ELR (cell line): Measurements from ENCODE around the gene KXD1.

Experiments used
- DNase-seq: peaks from one replicate; pipeline ENCODE4 v3.0.0-alpha.2; 2015; ENCODE audit warnings: low read depth

Gene KXD1

GRCh38 chr19:18601875-18602274 lies 44.2 kb downstream of the KXD1 start:
- no peak for DNase-seq

DNA sequence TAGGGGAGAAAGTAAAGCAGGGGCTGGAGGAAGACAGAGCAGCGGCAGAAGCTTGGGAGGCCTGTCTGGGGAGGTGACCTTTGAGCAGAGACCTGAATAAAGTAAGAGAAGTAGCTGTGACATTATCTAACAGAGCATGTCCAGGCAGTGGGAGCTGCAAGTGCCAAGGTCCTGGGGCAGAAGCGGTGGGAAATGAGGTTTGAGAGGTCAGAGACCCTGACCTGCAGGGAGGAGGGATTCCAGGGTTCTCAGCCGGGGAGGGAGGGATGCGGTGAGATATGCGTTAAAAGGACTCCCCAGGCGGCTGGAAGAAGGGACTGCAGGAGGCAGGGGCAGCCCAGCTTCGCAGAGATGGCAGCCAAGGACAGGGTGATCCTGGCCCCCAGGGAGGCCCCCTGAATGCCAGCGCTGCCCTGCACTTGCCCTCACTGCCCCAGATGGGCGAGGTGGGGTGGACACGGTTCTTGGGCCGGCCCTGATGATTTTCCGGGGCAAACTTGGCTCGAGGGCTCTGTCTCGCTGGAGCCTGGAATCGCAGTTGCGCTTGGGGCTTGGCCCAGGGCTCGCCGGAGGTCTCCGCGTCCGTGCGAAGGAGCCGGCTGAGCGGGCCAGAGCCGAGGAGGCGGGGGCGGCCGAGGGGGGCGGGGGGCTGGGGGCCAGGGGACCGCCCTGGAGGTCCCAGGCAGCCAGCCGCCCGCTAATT lies 45.7 kb downstream of the KXD1 start:
- peak; percentile 38 for DNase-seq

GRCh38 chr19:18603958-18604819 lies 46.5 kb downstream of the KXD1 start:
- DNase-seq, result no peak

DNA sequence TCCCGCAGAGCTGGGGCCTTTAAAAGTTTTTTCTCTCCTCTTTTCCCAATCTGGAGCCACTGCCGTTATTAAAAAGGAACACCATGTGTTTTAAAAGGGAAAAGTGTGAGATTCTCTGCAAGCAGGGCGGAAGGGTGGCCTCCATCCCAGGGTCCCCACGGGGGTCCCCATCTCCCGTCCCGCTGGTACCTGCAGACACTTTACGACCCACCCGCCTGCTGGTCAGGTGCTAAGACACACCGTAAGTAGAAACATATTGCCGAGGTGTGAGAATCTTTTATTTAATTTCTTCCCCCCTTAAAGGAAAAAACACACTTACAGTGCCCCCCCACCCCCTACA lies 47.1 kb downstream of the KXD1 start:
- DNase-seq, result no peak

DNA sequence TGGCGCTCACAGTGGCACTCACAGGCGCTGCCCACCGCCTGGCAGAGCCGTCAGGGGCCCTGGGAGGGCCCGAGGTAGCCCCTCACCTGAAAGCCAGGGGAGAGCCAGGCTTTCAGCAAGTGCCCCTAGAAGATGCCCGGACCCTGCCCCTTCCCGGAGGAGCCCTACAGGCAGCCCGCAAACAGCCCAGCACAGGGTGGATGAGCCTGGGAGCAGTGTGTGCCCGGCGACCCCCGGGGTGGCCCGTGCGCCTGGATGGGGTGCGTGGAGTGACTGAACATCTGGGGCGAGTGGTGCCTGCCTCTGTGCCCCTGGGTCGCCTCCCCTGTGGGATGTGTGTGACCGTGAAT lies 47.5 kb downstream of the KXD1 start:
- DNase-seq, result no peak

DNA sequence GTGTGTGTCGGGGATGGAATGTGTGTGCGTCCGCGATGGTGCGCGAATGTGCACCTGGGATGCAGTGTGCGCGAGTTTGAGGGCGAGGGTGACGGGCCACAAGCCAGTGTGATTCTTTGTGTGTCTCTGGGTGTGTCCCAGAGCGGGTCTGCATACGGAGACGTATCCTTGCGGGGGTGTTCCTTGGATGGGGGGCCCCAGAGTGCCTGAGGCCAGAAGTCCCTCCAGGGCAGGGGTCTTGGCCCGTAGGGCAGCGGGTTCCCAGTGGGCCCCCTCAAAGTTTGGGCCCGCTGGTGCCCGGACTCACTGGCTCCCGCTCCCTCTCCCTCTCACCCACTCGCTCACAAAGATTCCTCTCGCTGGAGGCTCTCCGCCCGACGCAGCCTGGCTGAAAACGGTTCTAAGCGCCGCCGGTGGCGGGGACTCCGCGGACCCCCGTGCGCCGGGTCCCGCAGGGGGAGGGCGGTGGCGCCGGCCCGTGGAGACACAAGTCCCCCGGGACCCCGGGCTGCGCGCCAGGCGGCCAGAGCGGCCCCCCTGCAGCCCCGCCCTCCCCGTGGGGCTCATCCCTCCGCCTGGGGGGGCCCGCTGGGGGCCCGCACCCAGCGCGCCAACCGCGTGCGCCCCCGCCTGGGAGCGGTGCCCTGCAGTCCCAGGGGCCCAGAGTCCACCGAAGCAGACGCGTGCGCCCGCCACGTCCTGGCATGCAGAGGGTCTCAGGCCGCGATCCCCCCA lies 48.0 kb downstream of the KXD1 start:
- DNase-seq, result no peak

- no peak for DNase-seq
Observed at GRCh38 chr19:18606281-18607225, 48.9 kb downstream of the KXD1 start, which contains the start of gene CRLF1. Gene CRLF1, minus strand, starts transcription at chr19:18606799. Its CDS starts 143 bp downstream, at chr19:18606656.

DNA sequence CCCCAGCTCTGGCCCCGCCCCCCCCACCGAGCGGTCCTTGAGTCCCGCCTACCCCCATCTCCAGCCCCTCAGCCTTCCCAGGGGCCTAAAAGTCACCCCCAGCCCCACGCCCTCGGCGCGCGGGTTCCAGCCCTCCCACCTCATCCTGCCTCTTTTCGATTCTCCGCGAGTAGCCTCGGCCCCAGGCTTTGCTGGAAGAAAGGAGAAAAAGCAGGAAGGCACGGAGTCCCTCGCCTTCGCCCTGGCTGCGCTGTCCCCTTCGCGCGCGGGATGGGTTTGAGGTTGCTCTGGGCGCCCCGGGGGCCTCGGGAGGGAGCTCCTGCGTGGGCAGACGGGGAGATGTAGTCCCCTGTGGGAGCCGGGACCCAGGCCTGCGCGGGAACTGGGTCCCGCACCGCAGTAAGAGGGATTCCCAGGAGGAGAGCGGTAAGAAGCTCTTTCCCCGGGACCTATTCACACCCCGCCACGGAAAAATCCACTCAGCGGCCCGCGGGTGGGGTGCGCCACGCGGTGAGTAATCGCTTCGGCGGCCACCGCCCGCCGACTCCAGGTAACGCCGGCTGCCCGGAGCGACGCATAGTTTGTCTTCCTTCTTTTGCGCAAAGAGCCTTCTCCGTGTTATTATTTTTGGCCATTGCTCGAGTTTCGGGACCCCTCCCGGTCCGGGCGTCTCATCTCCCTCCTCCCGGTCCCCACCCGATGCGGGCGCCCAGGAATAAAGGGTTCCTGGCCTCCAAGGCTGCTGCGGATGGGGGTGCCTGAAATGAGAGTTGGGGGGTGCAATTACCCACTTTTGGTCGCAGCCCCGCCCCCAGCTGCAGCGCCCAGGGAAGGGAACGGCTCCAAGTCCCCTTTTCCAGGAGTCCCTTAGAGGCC lies 49.8 kb downstream of the KXD1 start:
- DNase-seq, result peak; percentile 22

DNA sequence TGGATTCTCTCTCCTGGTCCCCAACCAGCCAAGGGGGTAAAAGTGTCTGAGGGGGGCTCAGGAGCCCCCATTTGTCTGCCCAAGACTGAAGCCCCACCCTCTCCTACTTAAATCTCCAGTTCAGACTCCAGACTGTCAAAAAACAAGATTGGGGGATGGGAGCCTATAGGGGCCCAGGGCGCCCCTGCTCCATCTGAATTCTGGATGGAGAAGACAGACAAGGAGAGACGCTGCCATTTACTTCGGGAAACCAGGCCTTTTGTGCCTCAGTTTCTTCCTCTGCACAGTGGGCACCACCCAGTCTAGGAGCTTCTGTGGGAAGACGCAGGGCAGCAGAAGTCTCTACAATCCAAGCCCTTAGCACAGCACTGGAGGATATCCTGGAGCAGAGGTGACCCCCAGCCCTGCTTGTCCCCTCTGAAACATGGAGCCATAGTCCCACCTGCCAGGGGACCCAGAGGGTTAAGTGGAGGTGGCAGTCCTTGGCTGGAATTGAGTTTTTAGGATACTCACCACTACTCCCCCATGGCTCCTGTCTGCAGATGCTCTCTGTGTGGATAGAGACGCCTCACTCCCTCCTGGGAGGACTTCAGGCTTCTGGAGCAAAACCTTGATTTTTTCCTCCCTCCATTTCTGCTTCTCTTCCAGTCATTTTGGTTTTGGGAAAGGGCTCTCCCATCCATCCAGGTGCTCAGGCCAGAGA lies 50.6 kb downstream of the KXD1 start:
- DNase-seq, result no peak

GRCh38 chr19:18608805-18609716 lies 51.4 kb downstream of the KXD1 start:
- no peak for DNase-seq

- DNase-seq, result no peak
Observed at GRCh38 chr19:18609717-18610051, 52.0 kb downstream of the KXD1 start.

DNA sequence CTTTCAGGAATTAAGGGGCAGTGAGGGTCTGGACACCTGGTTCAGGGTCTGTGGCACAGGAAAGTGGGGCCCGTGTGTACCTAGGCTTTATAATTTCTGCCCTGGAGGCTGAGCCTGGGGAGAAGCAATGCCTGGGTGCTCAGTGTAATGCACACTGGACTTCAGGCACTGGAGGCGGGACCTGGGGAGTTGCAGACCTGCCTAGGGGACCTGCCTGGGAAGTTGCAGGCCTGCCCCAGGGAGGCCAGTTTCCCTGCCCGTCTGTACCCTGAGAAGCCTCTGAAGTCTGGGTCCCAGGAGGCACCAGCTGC lies 52.5 kb downstream of the KXD1 start:
- no peak for DNase-seq

GRCh38 chr19:18610556-18611326 lies 53.1 kb downstream of the KXD1 start:
- no peak for DNase-seq

DNA sequence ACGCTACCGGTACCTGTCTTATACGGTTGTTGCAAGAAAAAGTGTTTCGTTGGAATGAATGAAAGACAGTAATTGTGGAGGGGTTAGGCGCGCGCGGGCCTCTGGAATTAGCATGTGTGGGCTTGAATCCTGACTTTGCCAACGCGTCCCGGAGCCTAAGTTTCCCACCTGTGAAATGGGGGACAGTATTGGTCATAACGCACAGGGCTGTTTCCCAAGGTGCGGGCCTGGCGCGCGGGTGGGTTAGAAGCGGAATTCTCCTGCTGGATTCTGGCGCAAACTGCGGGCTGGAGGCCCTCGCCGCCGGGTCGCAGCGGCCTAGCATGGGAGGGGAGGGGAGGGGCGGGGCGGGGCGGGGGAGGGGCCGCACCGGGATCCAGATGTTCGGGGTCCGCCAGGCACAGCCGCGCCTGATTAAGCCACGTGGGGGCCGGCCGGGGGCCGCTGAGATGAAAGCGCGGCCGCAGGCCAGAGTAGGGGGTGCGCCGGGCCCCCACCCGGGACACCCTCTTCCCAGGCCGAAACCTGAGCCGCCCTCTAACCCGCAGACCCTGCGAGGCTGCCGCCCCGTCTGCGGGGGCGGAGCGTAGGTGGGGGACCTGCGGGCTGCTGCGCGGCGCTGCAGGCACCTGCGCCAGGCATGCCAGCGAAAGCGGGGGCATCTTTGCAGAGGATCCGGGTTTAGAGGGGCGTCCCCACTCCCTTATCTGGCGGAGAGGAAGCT lies 53.8 kb downstream of the KXD1 start:
- DNase-seq, result no peak

- peak; percentile 23 for DNase-seq
Observed at GRCh38 chr19:18612051-18612771, 54.5 kb downstream of the KXD1 start.

DNA sequence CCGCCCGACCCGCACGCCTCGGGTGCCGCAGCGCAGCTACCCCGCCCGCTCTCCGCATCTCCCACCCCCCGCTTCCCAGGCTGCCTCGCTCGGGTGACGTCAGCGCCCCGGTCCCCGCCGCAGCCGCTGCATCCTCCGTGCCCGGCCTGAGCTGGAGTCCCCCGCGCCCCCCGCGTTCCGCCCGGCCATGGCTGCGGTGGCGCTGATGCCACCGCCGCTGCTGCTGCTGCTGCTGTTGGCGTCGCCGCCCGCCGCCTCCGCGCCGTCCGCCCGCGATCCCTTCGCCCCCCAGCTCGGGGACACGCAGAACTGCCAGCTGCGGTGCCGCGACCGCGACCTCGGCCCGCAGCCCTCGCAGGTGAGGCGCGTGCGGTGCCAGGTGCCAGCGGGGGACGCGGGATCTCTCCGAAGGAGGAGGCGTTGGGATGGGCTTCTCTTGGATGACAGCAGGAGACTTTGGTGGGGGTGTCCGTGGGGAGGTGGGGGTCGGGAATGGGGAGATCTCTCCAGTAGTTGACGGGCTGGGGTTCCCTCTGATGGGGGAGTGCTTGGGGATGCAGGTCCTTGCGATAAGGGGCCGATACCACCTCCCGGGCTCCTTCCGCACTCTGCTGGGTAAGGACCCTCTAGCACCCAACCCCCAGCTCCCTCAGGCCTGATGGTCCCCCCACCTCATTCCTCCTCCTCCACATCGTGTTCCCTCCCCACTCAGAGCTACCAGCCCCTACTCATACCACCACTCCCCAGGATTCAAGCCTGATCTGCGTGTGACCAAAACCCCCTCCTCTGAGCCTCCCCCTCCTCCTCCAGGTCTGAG lies 55.3 kb downstream of the KXD1 start, which contains the start of gene TMEM59L:
TMEM59L (plus strand) TSS at position 99 of the 817 bp plus-strand sequence; CDS start at position 188, 89 bp downstream.
- DNase-seq, result no peak
